H1 (cell line): ENCODE measurements around the gene PEAK3. TPM values are rescaled to one million over a fixed set of nuclear protein-coding genes. Genes with fewer than 3 reads are reported as not detected.

Experiments used
- CTCF ChIA-PET: fragments of 300-600 bp; sonication (Branson Sonifier 250); formaldehyde crosslinking; loops from one replicate; lab custom pipeline; 2021; ENCODE audit not compliant: partially characterized antibody; lab: Charles Lee
- POLR2A ChIA-PET: fragments of 300-600 bp; sonication (Branson Sonifier 250); formaldehyde crosslinking; loops from one replicate; lab custom pipeline; 2021; ENCODE audit warnings: inconsistent platforms; ENCODE audit not compliant: partially characterized antibody; lab: Charles Lee
- DNase-seq, 2 experiments: peaks; one replicate each; pipeline versions ENCODE4 v3.0.0 to v3.0.0-alpha.2; 2010 to 2022; ENCODE audit warnings: low spot score in 2 of 2, low read depth in 1 of 2, mixed read lengths in 1 of 2
- FAIRE-seq: peaks from 2 replicates; lab custom pipeline; 2011; peaks lifted over from hg19 to GRCh38; lab: Jason Lieb, UNC
- H2AFZ ChIP-seq: 2 replicates; pipeline ENCODE4 v1.8.1; 2012; ENCODE audit warnings: low read length, inconsistent platforms
- H2AK5ac ChIP-seq: 2 replicates; pipeline ENCODE4 v1.6.1; 2013; ENCODE audit warnings: low read depth, low read length
- H2BK120ac ChIP-seq: replicated peaks from 2 replicates; pipeline ENCODE3; 2013; ENCODE audit warnings: low read depth, low read length, inconsistent platforms
- H2BK12ac ChIP-seq: 2 replicates; pipeline ENCODE4 v1.6.1; 2013; ENCODE audit warnings: low read depth, low read length
- H2BK15ac ChIP-seq: 2 replicates; pipeline ENCODE4 v1.6.1; 2013; ENCODE audit warnings: low read length
- H2BK20ac ChIP-seq: 2 replicates; pipeline ENCODE4 v1.6.1; 2013; ENCODE audit warnings: low read length
- H2BK5ac ChIP-seq: 2 replicates; pipeline ENCODE4 v1.6.1; 2013; ENCODE audit warnings: low read depth, low read length
- H3K14ac ChIP-seq: 2 replicates; pipeline ENCODE4 v1.6.1; 2013; ENCODE audit warnings: inconsistent platforms; ENCODE audit not compliant: insufficient read length
- H3K18ac ChIP-seq: 2 replicates; pipeline ENCODE4 v1.6.1; 2013; ENCODE audit warnings: low read length; ENCODE audit errors: extremely low read depth
- H3K23ac ChIP-seq: 2 replicates; pipeline ENCODE4 v1.6.1; 2013; ENCODE audit warnings: inconsistent platforms; ENCODE audit not compliant: insufficient read length
- H3K23me2 ChIP-seq: 2 replicates; pipeline ENCODE4 v1.6.1; 2013; ENCODE audit warnings: low read depth, low read length
- H3K27ac ChIP-seq: 2 replicates; pipeline ENCODE4 v1.6.1; 2011; ENCODE audit warnings: low read depth, low read length, inconsistent platforms
- H3K27me3 ChIP-seq, 4 experiments: replicated peaks in 1 of 4; 1 replicate in 1 of 4; 2 replicates in 3 of 4; pipeline versions ENCODE4 v1.6.1 to v1.8.1; 2011 to 2013; ENCODE audit warnings: low read length in 3 of 4, mild to moderate bottlenecking in 3 of 4, inconsistent platforms in 2 of 4, mixed read lengths in 2 of 4, moderate library complexity in 1 of 4; ENCODE audit not compliant: control insufficient read depth in 3 of 4, insufficient read depth in 3 of 4; ENCODE audit errors: extremely low read depth in 1 of 4
- H3K36me3 ChIP-seq, 4 experiments: 2 replicates each; pipeline versions ENCODE4 v1.6.1 to v1.8.1; 2011 to 2013; ENCODE audit warnings: mild to moderate bottlenecking in 4 of 4, low read length in 3 of 4, moderate library complexity in 2 of 4, control low read depth in 1 of 4, inconsistent platforms in 1 of 4; ENCODE audit not compliant: insufficient read depth in 4 of 4, control insufficient read depth in 2 of 4
- H3K4ac ChIP-seq: replicated peaks from 2 replicates; pipeline ENCODE3; 2013; ENCODE audit warnings: low read length, low read depth, mixed read lengths, inconsistent platforms; ENCODE audit not compliant: insufficient read length
- H3K4me1 ChIP-seq, 4 experiments: replicated peaks in 1 of 4; 1 replicate in 1 of 4; 2 replicates in 3 of 4; pipeline versions ENCODE4 v1.6.1 to v1.8.1; 2011 to 2013; ENCODE audit warnings: low read length in 3 of 4, inconsistent platforms in 2 of 4, mixed read lengths in 1 of 4; ENCODE audit not compliant: insufficient read depth in 4 of 4, control insufficient read depth in 3 of 4
- H3K4me2 ChIP-seq, 2 experiments: 2 replicates each; pipeline versions ENCODE4 v1.6.1 to v1.8.1; 2011 to 2013; ENCODE audit warnings: low read depth in 2 of 2, low read length in 2 of 2, control low read depth in 1 of 2, inconsistent platforms in 1 of 2, mild to moderate bottlenecking in 1 of 2; ENCODE audit not compliant: insufficient read depth in 1 of 2
- H3K4me3 ChIP-seq, 4 experiments: fragments of 200-600, 300-600 bp in 1 of 4; sonication (generic), shearing (Covaris generic), sonication (Bioruptor Twin) in 1 of 4; 2 replicates each; pipeline versions ENCODE4 v1.5.1 to v1.8.1; 2011 to 2016; ENCODE audit warnings: low read length in 4 of 4, low read depth in 3 of 4, control low read depth in 2 of 4, inconsistent platforms in 2 of 4, mild to moderate bottlenecking in 2 of 4, mixed read lengths in 1 of 4, moderate library complexity in 1 of 4; ENCODE audit not compliant: insufficient read depth in 2 of 4; ENCODE audit errors: extremely low read depth in 1 of 4
- H3K56ac ChIP-seq: replicated peaks from 2 replicates; pipeline ENCODE3; 2013; ENCODE audit warnings: low read depth, mild to moderate bottlenecking, mixed read lengths, low read length, inconsistent platforms; ENCODE audit not compliant: insufficient read length
- H3K79me1 ChIP-seq: 2 replicates; pipeline ENCODE4 v1.6.1; 2013; ENCODE audit warnings: low read depth, low read length, control low read depth
- H3K79me2 ChIP-seq, 2 experiments: 2 replicates each; pipeline versions ENCODE4 v1.6.1 to v1.8.1; 2012 to 2013; ENCODE audit warnings: low read length in 2 of 2, mild to moderate bottlenecking in 2 of 2, inconsistent platforms in 1 of 2; ENCODE audit not compliant: insufficient read depth in 2 of 2, control insufficient read depth in 1 of 2
- H3K9ac ChIP-seq, 4 experiments: replicated peaks in 1 of 4; 1 replicate in 1 of 4; 2 replicates in 3 of 4; pipeline versions ENCODE4 v1.6.1 to v1.8.1; 2011 to 2013; ENCODE audit warnings: low read depth in 3 of 4, low read length in 3 of 4, control low read depth in 2 of 4, mild to moderate bottlenecking in 2 of 4, moderate library complexity in 2 of 4, inconsistent platforms in 1 of 4; ENCODE audit errors: extremely low read depth in 1 of 4
- H3K9me3 ChIP-seq, 2 experiments: 2 replicates each; pipeline versions ENCODE4 v1.6.1 to v1.8.1; 2012 to 2013; ENCODE audit warnings: mild to moderate bottlenecking in 2 of 2, moderate library complexity in 2 of 2, control low read depth in 1 of 2, inconsistent platforms in 1 of 2, low read depth in 1 of 2, low read length in 1 of 2, mixed read lengths in 1 of 2; ENCODE audit not compliant: insufficient read depth in 2 of 2
- H4K20me1 ChIP-seq, 2 experiments: replicated peaks in 1 of 2; 2 replicates each; pipeline versions ENCODE3 to v1.8.1; 2011 to 2013; ENCODE audit warnings: inconsistent platforms in 2 of 2, low read length in 2 of 2, mild to moderate bottlenecking in 1 of 2; ENCODE audit not compliant: insufficient read depth in 2 of 2, control insufficient read depth in 1 of 2
- H4K5ac ChIP-seq: 2 replicates; pipeline ENCODE4 v1.6.1; 2013; ENCODE audit warnings: low read length, low read depth, mixed read lengths, inconsistent platforms; ENCODE audit not compliant: insufficient read length
- H4K8ac ChIP-seq: 2 replicates; pipeline ENCODE4 v1.8.0; 2013; ENCODE audit warnings: mild to moderate bottlenecking, moderate library complexity, low read length, inconsistent platforms; ENCODE audit not compliant: insufficient read depth; ENCODE audit errors: extremely low read depth
- H4K91ac ChIP-seq: replicated peaks from 2 replicates; pipeline ENCODE3; 2013; ENCODE audit warnings: low read length, mixed read lengths, inconsistent platforms; ENCODE audit not compliant: insufficient read length
- CEBPB ChIP-seq: IDR thresholded peaks from 2 replicates; pipeline ENCODE4 v1.6.1; 2012; ENCODE audit warnings: low read depth, low read length
- GABPA ChIP-seq: IDR thresholded peaks from 2 replicates; pipeline ENCODE4 v1.6.1; 2011; ENCODE audit warnings: mild to moderate bottlenecking, low read length, moderate library complexity, borderline replicate concordance; ENCODE audit not compliant: insufficient read depth
- POLR2AphosphoS5 ChIP-seq: IDR thresholded peaks from 2 replicates; pipeline ENCODE4 v1.6.1; 2011; ENCODE audit warnings: low read depth, low read length
- SP2 ChIP-seq: IDR thresholded peaks from 2 replicates; pipeline ENCODE4 v1.6.1; 2012; ENCODE audit warnings: mild to moderate bottlenecking, low read length, inconsistent platforms
- WGBS, 2 experiments: shearing (Covaris generic) in 1 of 2; methylation state at CpG; one replicate each; pipeline versions ENCODE4 v1.1.6 to v1.1.7; 2013 to 2015; ENCODE audit warnings: low lambda C conversion rate in 2 of 2, mixed read lengths in 2 of 2, inconsistent platforms in 1 of 2, low coverage in 1 of 2, missing lambda C conversion rate in 1 of 2; ENCODE audit not compliant: insufficient replicate concordance in 2 of 2, insufficient coverage in 1 of 2, insufficient read length in 1 of 2; ENCODE audit errors: extremely low coverage in 1 of 2, missing lambda C conversion rate in 1 of 2; 5-methylcytosine and 5-hydroxymethylcytosine counted together
- polyA plus RNA-seq, 7 experiments: library from polyadenylated mRNA; depleted of rRNA in 3 of 7; stranded (reverse) in 5 of 7; unstranded in 2 of 7; fragments of >200 nt in 5 of 7; fragments of 200-250 nt in 2 of 7; gene quantifications; 1 replicate in 5 of 7; 2 replicates in 1 of 7; 4 replicates in 1 of 7; pipeline versions ENCODE4 v1.2.1 to v1.2.3, GENCODE V29; 2011 to 2013; ENCODE audit warnings: missing spikeins in 2 of 7, mixed read lengths in 2 of 7
- total RNA-seq: library from RNA; stranded (reverse); fragmentation: NEBNext Ultra II Directional; extraction: Animal tissue kit (Norgen Biotek cat#: 25700); gene quantifications from 2 replicates; pipeline ENCODE4 v1.2.1, GENCODE V29; 2021

PEAK3 gene
- total and polyA plus RNA-seq, 2 of the 8 experiments (the other 6 are each of a cell fraction or from before 2014, with no cell fraction given): not detected

DNA sequence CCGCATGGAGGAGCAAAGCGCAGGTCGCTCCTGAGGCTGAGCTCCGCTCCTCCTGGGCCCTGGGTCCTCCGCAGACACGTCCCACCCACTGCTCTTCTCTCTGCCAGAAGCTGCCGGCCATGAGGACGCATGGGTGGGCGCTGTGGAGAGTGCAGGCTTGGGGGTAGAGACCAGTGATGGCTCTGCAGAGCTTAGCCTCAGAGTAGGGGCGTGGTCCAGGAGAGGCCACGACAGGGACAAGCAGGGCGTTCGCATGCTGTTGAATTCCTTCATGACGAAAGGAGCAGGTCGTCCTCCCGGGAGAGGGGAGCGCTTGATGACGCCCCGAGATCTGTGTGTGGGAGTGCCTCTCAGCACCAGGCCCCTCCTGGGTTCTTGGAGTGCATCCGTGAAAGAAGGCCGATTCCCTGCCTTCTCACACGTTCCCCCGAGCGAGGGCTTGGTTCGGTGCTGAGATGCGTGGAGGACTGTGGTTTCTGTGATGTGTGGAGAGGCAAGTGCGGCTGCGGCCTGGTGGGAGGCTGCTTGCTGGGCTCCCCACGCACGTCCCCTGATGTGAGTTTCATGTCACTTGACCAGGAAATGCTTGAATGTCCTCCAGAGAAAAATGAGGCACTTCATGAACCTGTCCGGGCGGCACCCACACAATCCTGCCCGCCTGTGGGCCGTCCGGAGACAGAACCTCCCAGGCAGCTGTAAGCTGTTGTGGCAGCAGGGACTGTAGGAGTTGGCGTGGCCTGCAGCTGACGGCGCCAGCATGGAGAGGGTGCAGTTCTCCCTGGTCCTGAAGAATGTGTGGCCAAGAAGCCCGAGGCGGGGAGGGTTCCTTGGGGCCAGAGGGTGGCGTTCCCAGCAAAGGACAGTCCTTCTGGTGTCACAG is 40.9 kb downstream of the PEAK3 start:
- H4K20me1 ChIP-seq: peaks cover 42 to 59% of the 10 kb centered on the region in 2 experiments
- no peaks in the 10 kb centered on the region for H3K9me3 ChIP-seq
- no peak overlapping the region; the same call in 1 of the 2 replicates for H3K18ac ChIP-seq
- no peak for FAIRE-seq
- H3K9ac ChIP-seq: peak overlapping the region in 1 of 4 experiments; percentile 31; a peak in 1 of 7 replicates
- H2AFZ ChIP-seq: no peak overlapping the region
- peak overlapping the region; percentile 72; the same call in 1 of the 2 replicates for H2BK20ac ChIP-seq
- H3K4ac ChIP-seq: no peak overlapping the region
- WGBS, 2 experiments: 95% methylated on average over 35 of the region's 41 CpGs; no CpG with 5 or more reads in 1 of the 2 experiments
- peak overlapping the region; percentile 7 to 93; a peak in 2 of 4 replicates for H3K4me2 ChIP-seq
- no peak overlapping the region for H3K4me3 ChIP-seq
- H3K79me2 ChIP-seq: peaks cover 44 to 72% of the 10 kb centered on the region in 2 experiments
- 0 out of 2 replicates have a peak overlapping the region, but pooled peaks have one; percentile 17 for H2BK12ac ChIP-seq
- peak overlapping the region; percentile 60 for H2BK5ac ChIP-seq
- DNase-seq: no peak
- peaks cover 5% of the 10 kb centered on the region; the same call in 1 of the 2 replicates for H3K23me2 ChIP-seq
- no peaks in the 10 kb centered on the region for H3K27me3 ChIP-seq
- no peak overlapping the region for H3K23ac ChIP-seq
- no peak overlapping the region for H4K5ac ChIP-seq
- H3K27ac ChIP-seq: no peak overlapping the region
- H3K4me1 ChIP-seq: peaks cover 0 to 21% (median 14%) of the 10 kb centered on the region in 4 experiments; a peak in 6 of 7 replicates
- no peak for TF ChIP-seq SP2
- peak; percentile 32; the same call in 1 of the 2 replicates for TF ChIP-seq POLR2AphosphoS5
- TF ChIP-seq GABPA: no peak
- TF ChIP-seq CEBPB: no peak
- H2AK5ac ChIP-seq: no peak overlapping the region; the same call in 1 of the 2 replicates
- no peak overlapping the region for H3K56ac ChIP-seq
- no peak overlapping the region for H2BK120ac ChIP-seq
- H4K8ac ChIP-seq: no peak overlapping the region
- CTCF ChIA-PET: interaction anchor here (0.5 to 4.1 kb wide), 7 partner anchors 11 to 1715 kb away, joined by 3 to 35 read pairs (median 4); no protein-coding TSS in a partner anchor
- peak overlapping the region; percentile 6 for H4K91ac ChIP-seq
- H2BK15ac ChIP-seq: no peak overlapping the region
- H3K14ac ChIP-seq: no peak overlapping the region
- H3K36me3 ChIP-seq: peaks cover 22 to 35% (median 31%) of the 10 kb centered on the region in 4 experiments
- POLR2A ChIA-PET: interaction anchor here (1.0 to 10.3 kb wide), 6 partner anchors 11 to 75 kb away, joined by 3 to 206 read pairs (median 28); partner anchors contain the start of genes AMH and JSRP1
- H3K79me1 ChIP-seq: peaks cover 25% of the 10 kb centered on the region
